HS-5 (cell line): ENCODE results near the gene TNFRSF19.
"Not testable (repeated sequence)": the region's sequence is repeated elsewhere in the genome, so short reads cannot be mapped to it uniquely, and the experiment has no call there.

Source experiments
- DNase-seq: peaks from one replicate; pipeline ENCODE4 v3.0.0-alpha.2; 2012; ENCODE audit warnings: low read depth

Gene TNFRSF19

DNA sequence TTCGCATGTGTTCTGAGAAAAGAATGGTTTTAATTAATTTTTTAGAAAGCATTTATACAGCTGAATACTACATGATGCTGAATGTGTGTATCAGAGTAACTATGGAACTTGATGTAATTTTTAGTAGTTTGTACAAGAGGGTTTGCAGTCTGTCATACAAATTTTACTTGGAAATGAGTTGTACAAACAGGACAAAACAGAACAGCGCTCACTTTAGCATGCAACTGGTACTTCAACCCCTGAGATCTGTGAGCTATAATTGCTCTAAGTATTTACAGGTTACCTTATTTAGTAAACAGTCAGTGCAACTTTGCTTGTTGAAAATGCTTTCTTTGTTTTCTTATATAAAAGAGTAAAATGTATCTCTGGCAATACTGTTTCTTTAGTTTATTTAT lies 706 bp downstream of the TNFRSF19 start:
- no peak for DNase-seq

DNA sequence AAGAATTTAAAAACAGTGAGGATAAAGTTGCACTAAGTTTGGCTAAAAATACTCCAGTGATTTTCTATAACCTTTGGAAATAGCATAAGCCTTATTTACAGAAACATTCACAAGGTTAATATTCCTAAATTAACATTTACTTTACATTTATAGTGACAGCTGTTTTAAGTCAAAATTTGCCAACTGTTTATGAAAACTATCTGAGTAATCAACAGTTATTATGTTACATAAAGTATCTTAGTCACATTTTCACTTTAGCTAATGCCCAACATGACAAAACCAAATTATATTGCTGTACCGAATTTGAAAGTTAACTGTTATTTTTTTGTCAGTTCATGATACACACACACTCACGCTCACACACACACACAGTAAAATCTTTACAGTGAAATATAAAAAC lies 1.2 kb downstream of the TNFRSF19 start:
- no peak for DNase-seq

DNA sequence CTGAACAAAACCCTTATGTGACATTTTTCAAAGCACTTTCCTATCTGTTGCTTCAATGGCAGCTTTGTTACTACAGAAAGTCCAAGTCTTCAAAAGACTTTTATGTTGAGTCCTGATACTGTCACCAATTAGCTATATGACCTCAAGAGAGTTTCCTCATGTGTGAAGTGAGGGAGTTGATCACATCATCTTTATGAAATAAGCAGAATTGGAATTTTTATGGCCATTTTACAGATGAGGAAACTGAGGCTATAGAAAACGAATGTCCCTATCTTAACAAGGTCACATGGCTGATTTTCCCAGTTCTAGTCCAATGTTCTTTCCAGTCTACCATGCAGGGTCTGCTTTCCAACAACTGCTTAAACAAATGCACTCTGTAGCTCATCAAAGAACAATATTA lies 2.6 kb downstream of the TNFRSF19 start:
- DNase-seq: no peak

DNA sequence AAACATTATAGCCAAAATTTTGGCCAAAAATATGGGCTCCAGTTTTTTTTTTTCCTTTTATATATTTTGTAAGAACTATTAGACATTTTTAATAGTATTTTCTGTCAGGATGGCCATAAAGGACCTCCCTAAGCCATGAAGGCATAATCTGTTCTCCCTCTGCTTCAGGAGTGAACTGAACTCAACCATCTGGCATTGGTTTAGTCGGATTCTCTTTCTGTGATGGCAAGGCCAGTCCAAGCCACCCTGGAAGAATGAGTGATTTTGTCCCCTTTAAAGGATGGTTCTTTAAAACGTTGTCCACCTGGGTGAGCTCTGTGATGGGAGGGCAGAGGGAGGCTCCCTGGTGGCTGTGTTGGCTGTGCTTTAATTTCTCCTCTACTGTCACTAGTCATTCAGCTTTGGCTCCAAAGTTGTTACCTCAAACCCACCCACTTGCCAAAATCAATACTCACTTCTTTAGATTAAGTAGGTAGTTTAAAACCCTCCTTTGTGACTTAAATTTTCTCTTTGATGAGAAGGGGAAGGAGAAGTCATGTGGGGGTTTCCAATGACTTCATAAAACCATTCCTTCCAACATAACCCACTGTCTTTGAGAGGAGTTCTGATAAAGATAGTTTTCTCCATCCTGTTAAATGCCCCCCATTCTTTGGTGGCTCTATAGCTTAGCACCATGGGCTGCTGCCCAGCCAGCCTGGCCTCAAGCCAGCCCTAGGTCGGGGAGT lies 4.4 kb downstream of the TNFRSF19 start:
- no peak for DNase-seq

DNA sequence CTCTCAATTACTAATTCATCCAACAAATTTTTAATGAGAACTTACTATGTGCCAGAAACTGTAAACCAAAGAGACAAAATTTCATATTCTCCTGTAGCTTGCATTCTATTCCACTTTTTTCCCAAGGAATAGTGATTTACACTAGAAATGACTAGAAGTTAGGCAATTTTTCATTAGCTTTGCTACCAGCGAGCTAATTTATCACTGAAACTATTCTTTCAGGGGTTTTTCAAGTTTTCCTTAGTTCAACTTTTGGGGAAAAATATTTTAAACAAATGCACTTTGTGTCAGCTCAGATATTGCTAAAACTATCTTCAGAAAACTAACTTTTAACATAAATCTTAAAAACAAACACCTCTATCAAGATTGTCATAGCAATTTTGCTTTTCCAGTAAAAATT lies 5.4 kb downstream of the TNFRSF19 start:
- no peak for DNase-seq

DNA sequence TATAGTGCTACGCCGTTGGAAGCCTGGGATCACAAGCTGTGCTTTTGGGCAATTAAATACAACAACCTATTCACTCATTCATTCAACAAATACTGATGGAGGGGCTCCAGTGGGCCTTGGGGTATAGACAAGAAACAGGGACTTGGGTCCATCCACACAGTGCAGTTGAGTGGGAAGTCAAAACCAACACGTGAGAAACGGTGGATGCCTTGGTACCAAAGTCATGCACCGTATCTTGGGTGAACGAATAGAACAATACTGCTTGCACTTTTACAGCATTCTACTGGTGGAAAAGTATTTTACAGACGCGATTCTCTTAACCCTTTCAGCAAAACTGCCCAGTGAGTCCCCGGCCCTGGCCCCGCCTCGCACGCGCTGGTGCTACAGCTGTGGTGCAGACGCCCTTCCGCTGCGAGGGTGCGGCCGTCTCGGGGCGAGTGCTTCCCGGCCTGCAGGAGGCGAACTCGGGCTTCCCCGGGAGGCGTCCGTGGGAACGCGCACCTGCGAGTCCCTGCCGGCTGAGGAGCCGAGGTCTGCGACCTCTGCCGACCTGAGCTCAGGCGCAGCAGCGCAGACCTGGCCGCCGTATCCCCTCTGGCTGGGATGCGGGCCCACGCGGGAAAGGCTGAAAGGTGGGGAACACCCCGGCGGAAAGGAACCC lies 8.3 kb downstream of the TNFRSF19 start:
- no peak for DNase-seq

- DNase-seq: no peak
Observed at GRCh38 chr13:23579072-23579895, 9.1 kb downstream of the TNFRSF19 start.

DNA sequence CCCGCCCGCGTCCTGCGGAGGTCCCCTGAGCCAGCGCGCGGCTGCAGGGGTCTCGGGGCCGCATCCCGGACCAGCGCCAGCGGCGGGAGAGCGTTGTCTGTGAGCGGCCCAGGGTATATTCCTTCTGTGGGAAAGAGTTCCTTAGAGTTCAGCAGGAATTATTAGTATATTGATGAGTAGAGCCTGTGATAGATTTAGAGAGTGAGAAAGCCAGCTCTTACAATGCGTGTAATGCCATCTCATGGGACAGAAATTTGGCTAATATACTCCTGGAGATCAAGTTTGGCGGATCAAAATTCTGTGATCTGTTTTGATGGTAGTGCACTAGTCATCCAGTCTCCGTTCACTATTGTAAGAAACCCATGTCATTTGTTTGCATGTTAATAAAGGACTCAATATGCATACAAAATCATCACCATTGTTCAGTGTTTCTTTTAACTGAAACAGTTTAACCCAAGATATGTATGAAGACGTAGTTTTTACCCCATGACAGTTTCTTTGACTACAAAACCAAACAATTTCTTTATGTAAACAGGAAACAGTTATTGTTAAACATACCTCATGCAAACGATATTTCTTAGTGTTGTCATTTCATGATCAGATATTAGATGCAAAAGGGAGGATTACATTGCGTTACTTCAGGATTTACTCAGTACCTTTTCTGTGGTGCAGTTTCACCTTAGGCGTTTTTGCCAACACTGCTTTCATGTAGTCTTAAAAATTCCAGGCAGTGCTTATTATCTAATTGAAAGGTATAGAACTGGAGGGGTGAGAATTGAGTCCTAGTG lies 9.9 kb downstream of the TNFRSF19 start:
- no peak for DNase-seq

DNA sequence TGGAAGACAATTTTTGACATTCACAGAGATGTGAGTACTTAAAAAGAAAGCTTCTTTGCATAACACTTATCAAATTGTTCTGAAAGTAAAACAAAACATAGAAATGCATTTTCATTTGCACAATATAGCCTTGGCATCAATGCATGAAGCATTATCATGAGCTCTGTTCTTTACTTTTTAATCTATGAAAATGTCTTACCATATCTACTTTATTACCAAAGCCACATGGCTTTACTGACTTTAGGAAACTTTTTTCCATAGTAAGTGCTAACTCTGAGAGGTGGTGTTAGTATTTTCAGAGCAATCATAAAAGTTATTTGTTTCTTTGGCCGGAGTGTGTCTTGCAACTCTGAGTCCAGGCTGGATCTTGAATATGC lies 10.5 kb downstream of the TNFRSF19 start:
- no peak for DNase-seq

DNA sequence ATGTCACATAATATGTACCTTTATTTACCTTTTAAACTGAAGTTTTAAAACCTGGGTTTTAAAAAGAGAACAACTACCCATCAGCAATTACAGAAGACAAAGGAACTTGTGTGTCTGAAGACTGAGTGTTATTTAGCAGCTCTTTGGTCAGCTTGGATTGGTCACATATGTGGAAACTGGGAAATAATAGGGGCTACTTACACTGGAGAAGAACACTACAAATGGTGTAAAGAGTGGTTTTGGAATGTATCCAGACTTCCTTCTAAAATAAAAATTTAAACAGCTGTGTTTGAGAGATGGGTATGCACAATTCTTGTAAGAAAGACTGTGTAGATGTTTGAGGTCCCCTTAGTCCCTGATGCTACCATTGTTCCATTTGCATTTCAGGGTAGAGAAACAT lies 13.3 kb downstream of the TNFRSF19 start:
- no peak for DNase-seq

DNA sequence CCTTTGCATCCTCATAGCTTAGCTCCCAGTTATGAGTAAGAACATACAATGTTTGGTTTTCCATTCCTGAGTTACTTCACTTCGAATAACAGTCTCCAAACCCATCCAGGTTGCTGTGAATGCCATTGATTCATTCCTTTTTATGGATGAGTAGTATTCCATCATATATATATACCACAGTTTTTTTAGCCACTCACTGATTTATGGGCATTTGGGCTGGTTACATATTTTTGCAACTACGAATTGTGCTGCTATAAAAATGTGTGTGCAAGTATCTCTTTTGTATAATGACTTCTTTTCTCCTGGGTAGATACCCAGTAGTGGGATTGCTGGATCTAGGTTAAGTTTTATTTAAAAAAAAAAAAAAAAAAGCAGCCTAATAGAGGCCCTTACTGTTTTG lies 14.1 kb downstream of the TNFRSF19 start:
- DNase-seq: no peak

- no peak for DNase-seq
Observed at GRCh38 chr13:23586336-23586735, 16.1 kb downstream of the TNFRSF19 start.

DNA sequence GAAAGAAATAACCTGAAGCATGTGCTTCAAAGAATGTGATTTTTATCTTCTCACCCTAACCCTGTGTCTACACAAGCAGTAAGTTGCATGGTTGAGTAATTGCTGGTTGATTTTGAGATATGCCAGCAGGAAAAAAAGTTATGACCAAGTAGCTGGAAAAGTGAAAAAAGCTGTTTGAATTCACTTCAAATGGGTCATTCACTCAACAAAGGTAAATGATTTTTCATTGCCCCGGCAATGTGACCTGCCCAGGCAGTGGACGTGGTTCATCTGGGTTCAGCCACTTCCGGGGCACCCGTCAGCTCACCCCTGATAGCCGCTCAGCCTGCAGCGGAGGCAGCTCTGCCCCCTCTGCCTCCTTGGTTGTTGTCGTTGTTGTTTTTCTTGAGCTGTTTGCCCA lies 18.5 kb downstream of the TNFRSF19 start:
- no peak for DNase-seq

GRCh38 chr13:23592596-23592995 lies 22.4 kb downstream of the TNFRSF19 start:
- DNase-seq: no peak

GRCh38 chr13:23593148-23593547 lies 22.9 kb downstream of the TNFRSF19 start:
- no peak for DNase-seq

DNA sequence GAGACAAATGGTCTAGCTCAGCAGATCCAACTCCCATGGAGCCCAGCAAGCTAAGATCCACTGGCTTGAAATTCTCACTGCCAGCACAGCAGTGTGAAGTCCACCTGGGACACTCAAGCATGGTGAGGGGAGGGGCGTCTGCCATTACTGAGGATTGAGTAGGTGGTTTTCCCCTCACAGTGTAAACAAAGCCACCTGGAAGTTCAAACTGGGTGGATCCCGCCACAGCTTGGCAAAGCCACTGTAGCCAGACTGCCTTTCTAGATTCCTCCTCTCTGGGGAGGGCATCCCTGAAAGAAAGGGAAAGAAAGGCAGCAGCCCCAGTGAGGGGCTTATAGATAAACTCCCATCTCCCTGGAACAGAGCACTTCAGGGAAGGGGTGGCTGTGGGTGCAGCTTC lies 24.1 kb downstream of the TNFRSF19 start:
- DNase-seq: not testable (repeated sequence)

GRCh38 chr13:23598369-23598768 lies 28.2 kb downstream of the TNFRSF19 start:
- DNase-seq: no peak

- DNase-seq: no peak
Observed at GRCh38 chr13:23599083-23599925, 29.1 kb downstream of the TNFRSF19 start.

DNA sequence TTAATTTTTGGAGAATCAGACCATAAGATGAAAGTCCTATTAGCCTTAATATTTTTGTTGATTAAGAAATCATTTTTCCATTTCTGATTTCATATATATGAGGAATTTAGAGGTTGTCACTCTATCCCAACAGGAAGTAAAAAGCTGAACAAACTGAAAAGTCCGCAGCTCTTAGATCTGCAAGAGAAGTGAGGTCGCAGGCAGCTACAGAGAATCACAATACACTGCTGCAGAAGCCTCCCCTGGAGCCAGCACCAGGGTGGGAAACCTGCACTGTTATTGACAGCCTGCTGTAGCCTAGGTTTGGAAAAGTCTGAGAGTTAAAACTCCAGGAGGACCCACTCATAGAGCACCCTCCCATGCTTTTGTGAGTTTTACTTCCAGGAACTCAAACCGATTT lies 29.9 kb downstream of the TNFRSF19 start:
- DNase-seq: no peak

- no peak for DNase-seq
Observed at GRCh38 chr13:23600534-23600933, 30.3 kb downstream of the TNFRSF19 start.

- no peak for DNase-seq
Observed at GRCh38 chr13:23605831-23606230, 35.6 kb downstream of the TNFRSF19 start.
